Smooth muscle cell (in vitro differentiated cells): Measurements from ENCODE around the gene ADGRA3. TPM values are rescaled to one million over a fixed set of nuclear protein-coding genes. Genes with fewer than 3 reads are reported as not detected.

Source experiments
- DNase-seq: peaks from one replicate; lab custom pipeline; 2025; ENCODE audit not compliant: unreplicated experiment; lab: John Stamatoyannopoulos, UW
- H2AFZ ChIP-seq: fragments of 200-600 bp; sonication (generic); 2 replicates; pipeline ENCODE4 v1.6.0; 2016; ENCODE audit warnings: antibody characterized with exemption, low read depth, mild to moderate bottlenecking
- H3F3A ChIP-seq: fragments of 200-600 bp; sonication (generic); 2 replicates; pipeline ENCODE4 v1.6.0; 2017; ENCODE audit warnings: antibody characterized with exemption, low read depth
- H3K27ac ChIP-seq: fragments of 200-600 bp; sonication (generic); 2 replicates; pipeline ENCODE4 v1.5.1; 2016; ENCODE audit warnings: low read depth, mild to moderate bottlenecking
- H3K27me3 ChIP-seq: fragments of 200-600 bp; sonication (generic); 2 replicates; pipeline ENCODE4 v1.6.1; 2016; ENCODE audit warnings: low read depth, mild to moderate bottlenecking
- H3K36me3 ChIP-seq: fragments of 200-600 bp; sonication (generic); 2 replicates; pipeline ENCODE4 v1.5.1; 2016; ENCODE audit warnings: low read depth
- H3K4me1 ChIP-seq: fragments of 200-600 bp; sonication (generic); 2 replicates; pipeline ENCODE4 v1.5.1; 2016; ENCODE audit warnings: low read depth
- H3K4me2 ChIP-seq: fragments of 200-600 bp; sonication (generic); 2 replicates; pipeline ENCODE4 v1.6.0; 2016; ENCODE audit warnings: mild to moderate bottlenecking
- H3K4me3 ChIP-seq: fragments of 200-600 bp; sonication (generic); 2 replicates; pipeline ENCODE4 v1.5.1; 2016; ENCODE audit warnings: mild to moderate bottlenecking
- H3K79me2 ChIP-seq: fragments of 200-600 bp; sonication (generic); 2 replicates; pipeline ENCODE4 v1.6.0; 2016; ENCODE audit warnings: low read depth, mild to moderate bottlenecking
- H3K9ac ChIP-seq: fragments of 200-600 bp; sonication (generic); 2 replicates; pipeline ENCODE4 v1.6.0; 2016; ENCODE audit warnings: low read depth
- H3K9me3 ChIP-seq: fragments of 200-600 bp; sonication (generic); replicated peaks from 2 replicates; pipeline ENCODE4 v1.5.1; 2016; ENCODE audit warnings: low read depth
- H4K20me1 ChIP-seq: fragments of 200-600 bp; sonication (generic); 2 replicates; pipeline ENCODE4 v1.6.0; 2016; ENCODE audit warnings: low read depth
- WGBS: methylation state at CpG from one replicate; pipeline ENCODE4 v1.1.7; 2016; ENCODE audit warnings: low lambda C conversion rate; 5-methylcytosine and 5-hydroxymethylcytosine counted together
- polyA plus RNA-seq: library from polyadenylated mRNA; unstranded; fragments of >200 nt; fragmentation: Nextera tagmentation; extraction: Ambion mirVana; gene quantifications from 2 replicates; pipeline ENCODE4 v1.2.1, GENCODE V29; 2016
- total RNA-seq: library from RNA; depleted of rRNA; stranded (reverse); fragments of >200 nt; gene quantifications from 2 replicates; pipeline ENCODE4 v1.2.3, GENCODE V29; 2014
- TF ChIP-seq, protein P1 (sequence below): fragments of 200-600 bp; sonication (generic); IDR thresholded peaks from 2 replicates; pipeline ENCODE4 v1.5.1; 2017; ENCODE audit warnings: borderline replicate concordance, mild to moderate bottlenecking, antibody characterized with exemption; ENCODE audit not compliant: insufficient read depth, poor library complexity, severe bottlenecking

ADGRA3 gene
- total and polyA plus RNA-seq, 2 experiments from 2014 or later: 24.4 to 54.8 TPM

DNA sequence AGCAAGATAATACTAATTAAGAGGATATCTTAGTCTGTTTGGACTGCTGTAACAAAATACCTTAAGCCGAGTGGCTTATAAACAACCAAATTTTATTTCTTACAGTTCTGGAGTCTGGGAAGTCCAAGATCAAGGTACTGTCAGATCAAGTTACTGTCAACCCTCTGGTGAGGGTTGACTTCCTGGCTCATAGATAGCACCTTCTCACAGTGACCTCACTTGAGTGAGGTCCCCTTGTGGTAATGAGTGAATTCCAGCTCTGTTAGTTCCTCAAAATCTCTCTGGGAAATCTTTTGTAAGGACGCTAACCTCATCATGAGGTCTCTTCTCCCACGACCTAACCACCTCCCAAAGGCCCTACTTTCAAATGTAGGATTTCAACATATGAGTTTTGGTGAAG is 36.9 kb upstream of the ADGRA3 start:
- H3K27me3 ChIP-seq: no peaks in the 10 kb centered on the region
- no peaks in the 10 kb centered on the region for H3K4me1 ChIP-seq
- H3K79me2 ChIP-seq: no peaks in the 10 kb centered on the region
- no peaks in the 10 kb centered on the region for H4K20me1 ChIP-seq
- WGBS: 71% methylated on average over 3 of the region's 3 CpGs
- H3K4me2 ChIP-seq: no peak overlapping the region
- H2AFZ ChIP-seq: no peak overlapping the region
- no peaks in the 10 kb centered on the region for H3F3A ChIP-seq
- H3K27ac ChIP-seq: no peak overlapping the region
- no peaks in the 10 kb centered on the region for H3K36me3 ChIP-seq
- TF ChIP-seq, protein P1, sequence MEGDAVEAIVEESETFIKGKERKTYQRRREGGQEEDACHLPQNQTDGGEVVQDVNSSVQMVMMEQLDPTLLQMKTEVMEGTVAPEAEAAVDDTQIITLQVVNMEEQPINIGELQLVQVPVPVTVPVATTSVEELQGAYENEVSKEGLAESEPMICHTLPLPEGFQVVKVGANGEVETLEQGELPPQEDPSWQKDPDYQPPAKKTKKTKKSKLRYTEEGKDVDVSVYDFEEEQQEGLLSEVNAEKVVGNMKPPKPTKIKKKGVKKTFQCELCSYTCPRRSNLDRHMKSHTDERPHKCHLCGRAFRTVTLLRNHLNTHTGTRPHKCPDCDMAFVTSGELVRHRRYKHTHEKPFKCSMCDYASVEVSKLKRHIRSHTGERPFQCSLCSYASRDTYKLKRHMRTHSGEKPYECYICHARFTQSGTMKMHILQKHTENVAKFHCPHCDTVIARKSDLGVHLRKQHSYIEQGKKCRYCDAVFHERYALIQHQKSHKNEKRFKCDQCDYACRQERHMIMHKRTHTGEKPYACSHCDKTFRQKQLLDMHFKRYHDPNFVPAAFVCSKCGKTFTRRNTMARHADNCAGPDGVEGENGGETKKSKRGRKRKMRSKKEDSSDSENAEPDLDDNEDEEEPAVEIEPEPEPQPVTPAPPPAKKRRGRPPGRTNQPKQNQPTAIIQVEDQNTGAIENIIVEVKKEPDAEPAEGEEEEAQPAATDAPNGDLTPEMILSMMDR: no peak
- no peaks in the 10 kb centered on the region for H3K9me3 ChIP-seq
- no peak overlapping the region for H3K4me3 ChIP-seq
- no peak overlapping the region for H3K9ac ChIP-seq
- DNase-seq: no peak

DNA sequence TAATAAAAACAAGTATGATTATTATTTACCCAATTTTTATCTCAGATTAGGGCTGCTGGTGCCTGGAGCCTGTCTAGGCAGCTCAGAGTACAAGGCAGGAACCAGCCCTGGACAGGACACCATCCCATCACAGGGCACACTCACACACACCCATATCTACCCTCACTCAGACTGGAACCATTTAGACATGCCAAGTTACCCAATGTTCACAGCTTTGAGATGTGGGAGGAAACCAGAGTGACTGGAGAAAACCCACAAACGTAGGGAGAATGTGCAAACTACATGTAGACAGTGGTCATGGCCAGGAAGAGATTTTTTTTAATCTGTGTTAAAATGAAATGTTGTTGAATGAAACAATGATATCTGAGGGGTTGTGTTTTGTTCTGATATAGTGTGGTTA is 35.7 kb upstream of the ADGRA3 start:
- H3K27ac ChIP-seq: no peak overlapping the region
- H3K79me2 ChIP-seq: no peaks in the 10 kb centered on the region
- H3K4me3 ChIP-seq: no peak overlapping the region
- no peak overlapping the region for H3K4me2 ChIP-seq
- no peaks in the 10 kb centered on the region for H3F3A ChIP-seq
- no peaks in the 10 kb centered on the region for H4K20me1 ChIP-seq
- DNase-seq: no peak
- H2AFZ ChIP-seq: no peak overlapping the region
- no peaks in the 10 kb centered on the region for H3K4me1 ChIP-seq
- TF ChIP-seq, protein P1: no peak
- WGBS: 76% methylated on average over 1 of the region's 1 CpG
- H3K27me3 ChIP-seq: no peaks in the 10 kb centered on the region
- no peaks in the 10 kb centered on the region for H3K9me3 ChIP-seq
- no peak overlapping the region for H3K9ac ChIP-seq
- no peaks in the 10 kb centered on the region for H3K36me3 ChIP-seq

DNA sequence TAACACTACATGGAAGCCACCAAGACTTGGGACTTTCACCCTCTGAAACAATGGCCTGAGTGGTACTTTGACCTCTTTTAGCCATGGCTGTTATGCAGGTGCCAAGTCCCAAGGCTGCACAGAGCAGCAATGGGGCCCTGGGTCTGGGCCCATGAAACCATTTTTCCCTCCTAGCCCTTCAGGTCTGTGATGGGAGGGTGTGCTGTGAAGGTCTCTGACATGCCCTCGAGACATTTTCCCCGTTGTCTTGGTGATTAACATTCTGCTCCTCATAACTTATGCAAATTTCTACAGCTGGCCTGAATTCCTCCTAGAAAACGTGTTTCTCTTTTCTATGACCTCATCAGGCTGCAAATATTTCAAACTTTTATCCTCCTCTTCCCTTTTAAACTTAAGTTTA is 30.4 kb upstream of the ADGRA3 start:
- Histone ChIP-seq H3K9ac (no peak overlapping the region), H3K9me3 (no peaks in the 10 kb centered on the region), H3K4me2 (no peak overlapping the region), H3K4me3 (no peak overlapping the region), H3K27me3 (no peaks in the 10 kb centered on the region), H2AFZ (no peak overlapping the region), H3F3A (no peaks in the 10 kb centered on the region), H3K4me1 (no peaks in the 10 kb centered on the region), H3K36me3 (no peaks in the 10 kb centered on the region), H4K20me1 (no peaks in the 10 kb centered on the region), H3K27ac (no peak overlapping the region), H3K79me2 (no peaks in the 10 kb centered on the region)
- DNase-seq: no peak
- TF ChIP-seq, protein P1: no peak
- 71% methylated on average over 3 of the region's 3 CpGs for WGBS

DNA sequence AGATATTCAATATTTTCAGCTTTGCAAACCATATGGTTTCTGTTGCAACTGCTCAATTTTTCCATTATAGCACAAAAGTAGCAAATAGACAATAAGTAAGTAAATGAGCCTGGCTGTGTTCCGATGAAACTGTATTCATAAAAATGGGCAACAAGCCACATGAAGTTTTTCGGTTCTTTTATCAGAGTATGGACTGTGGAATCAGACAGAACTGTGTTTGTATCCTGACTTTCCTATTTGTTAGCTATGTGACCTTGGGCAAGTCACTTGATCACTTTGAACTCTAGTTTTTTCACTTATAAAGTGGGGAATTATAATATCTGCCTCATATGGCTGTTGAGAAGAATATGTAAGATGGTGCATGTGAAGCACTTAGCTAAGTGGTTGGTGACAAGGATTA is 23.4 kb upstream of the ADGRA3 start:
- no peaks in the 10 kb centered on the region for H3K27me3 ChIP-seq
- H3K4me2 ChIP-seq: no peak overlapping the region
- H3K9ac ChIP-seq: no peak overlapping the region
- no peaks in the 10 kb centered on the region for H3F3A ChIP-seq
- H4K20me1 ChIP-seq: no peaks in the 10 kb centered on the region
- TF ChIP-seq, protein P1: no peak
- no peak overlapping the region for H3K27ac ChIP-seq
- DNase-seq: no peak
- H3K79me2 ChIP-seq: no peaks in the 10 kb centered on the region
- H2AFZ ChIP-seq: no peak overlapping the region
- no peak overlapping the region for H3K4me3 ChIP-seq
- peaks cover 4% of the 10 kb centered on the region for H3K9me3 ChIP-seq
- 94% methylated on average over 2 of the region's 2 CpGs for WGBS
- H3K36me3 ChIP-seq: no peaks in the 10 kb centered on the region
- H3K4me1 ChIP-seq: no peaks in the 10 kb centered on the region
